ENCODE data around the gene ABCA4.
"Not testable (repeated sequence)": the region's sequence is repeated elsewhere in the genome, so short reads cannot be mapped to it uniquely, and the experiment has no call there.

The ABCA4 gene

GRCh38 chr1:93955765-93956164 is 165.2 kb downstream of the ABCA4 start:
- Histone ChIP-seq H2BK120ac (ENCODE audit: low read depth, low read length) (no peak overlapping the region), H3K27me3 (ENCODE audit: control insufficient read depth in 3 of 3, insufficient read depth in 3 of 3, low read depth in 1 of 3, low read length in 3 of 3) (peaks cover 0 to 4% (median 0%) of the 10 kb centered on the region in 3 experiments), H3K9ac (ENCODE audit: low read depth, low read length, poor library complexity) (no peak overlapping the region), H4K8ac (ENCODE audit: low read depth, low read length) (no peak overlapping the region), H3K79me1 (ENCODE audit: low read depth, low read length) (no peaks in the 10 kb centered on the region), H2BK5ac (ENCODE audit: low read length) (no peak overlapping the region), H3K14ac (ENCODE audit: low read length) (no peak overlapping the region), H3K4me3 (ENCODE audit: low read length in 2 of 2) (no peak overlapping the region), H3K4ac (ENCODE audit: low read length) (no peak overlapping the region), H2AK5ac (ENCODE audit: low read depth, low read length) (no peak overlapping the region), H3K36me3 (replicated peaks in 1 of 2; ENCODE audit: control insufficient read depth in 2 of 2, insufficient read depth in 2 of 2, low read length in 2 of 2) (no peaks in the 10 kb centered on the region), H3K4me1 (ENCODE audit: control insufficient read depth in 2 of 2, insufficient read depth in 1 of 2, low read depth in 1 of 2, low read length in 2 of 2) (no peaks in the 10 kb centered on the region), H2AFZ (ENCODE audit: low read length) (no peak overlapping the region), H2BK15ac (ENCODE audit: low read length) (no peak overlapping the region), H3K23ac (ENCODE audit: low read depth, low read length, poor library complexity) (no peak overlapping the region), H4K91ac (ENCODE audit: low read depth, low read length, poor library complexity) (no peak overlapping the region), H3K4me2 (ENCODE audit: insufficient read depth, low read length, poor library complexity, severe bottlenecking) (no peak overlapping the region), H3K9me3 (replicated peaks in 1 of 2; ENCODE audit: control insufficient read depth in 2 of 2, insufficient read depth in 1 of 2, low read depth in 1 of 2, low read length in 2 of 2) (peaks cover 7 to 8% of the 10 kb centered on the region in 2 donors), H2BK12ac (ENCODE audit: low read length) (no peak overlapping the region), H3K18ac (ENCODE audit: low read length) (no peak overlapping the region), H3K27ac (replicated peaks; ENCODE audit: low read length) (no peak overlapping the region)
- DNase-seq (ENCODE audit: low spot score), result no peak
- no CpG with 5 or more reads among the region's 1 CpG for WGBS, 2 donors (ENCODE audit: extremely low coverage in 2 of 2, insufficient read length in 2 of 2, insufficient replicate concordance in 1 of 2)

- WGBS, 2 donors (ENCODE audit: extremely low coverage in 2 of 2, insufficient read length in 2 of 2, insufficient replicate concordance in 1 of 2), result no CpG with 5 or more reads among the region's 2 CpGs
- not testable (repeated sequence) for H3K27me3 ChIP-seq (ENCODE audit: control insufficient read depth in 3 of 3, insufficient read depth in 3 of 3, low read depth in 1 of 3, low read length in 3 of 3); H3K4me1 ChIP-seq (ENCODE audit: control insufficient read depth in 2 of 2, insufficient read depth in 1 of 2, low read depth in 1 of 2, low read length in 2 of 2); H3K18ac ChIP-seq (ENCODE audit: low read length); H3K23ac ChIP-seq (ENCODE audit: low read depth, low read length, poor library complexity); H4K91ac ChIP-seq (ENCODE audit: low read depth, low read length, poor library complexity); H3K4me3 ChIP-seq (ENCODE audit: low read length in 2 of 2); DNase-seq (ENCODE audit: low spot score); H2BK12ac ChIP-seq (ENCODE audit: low read length); H3K79me1 ChIP-seq (ENCODE audit: low read depth, low read length); H2BK120ac ChIP-seq (ENCODE audit: low read depth, low read length); H3K4me2 ChIP-seq (ENCODE audit: insufficient read depth, low read length, poor library complexity, severe bottlenecking); H2BK5ac ChIP-seq (ENCODE audit: low read length); H2AFZ ChIP-seq (ENCODE audit: low read length); H3K9ac ChIP-seq (ENCODE audit: low read depth, low read length, poor library complexity); H4K8ac ChIP-seq (ENCODE audit: low read depth, low read length); H3K36me3 ChIP-seq (replicated peaks in 1 of 2; ENCODE audit: control insufficient read depth in 2 of 2, insufficient read depth in 2 of 2, low read length in 2 of 2); H3K27ac ChIP-seq (replicated peaks; ENCODE audit: low read length); H3K4ac ChIP-seq (ENCODE audit: low read length); H3K14ac ChIP-seq (ENCODE audit: low read length); H2BK15ac ChIP-seq (ENCODE audit: low read length); H3K9me3 ChIP-seq (replicated peaks in 1 of 2; ENCODE audit: control insufficient read depth in 2 of 2, insufficient read depth in 1 of 2, low read depth in 1 of 2, low read length in 2 of 2); H2AK5ac ChIP-seq (ENCODE audit: low read depth, low read length)
Observed at GRCh38 chr1:93947002-93947686, 173.8 kb downstream of the ABCA4 start.

Data from neuronal stem cell (in vitro differentiated cells).